GM06990 (cell line): ENCODE data around the gene GRAMD2A.

ENCODE experiments used
- DNase-seq: peaks from one replicate; pipeline ENCODE4 v3.0.0-alpha.2; 2011; ENCODE audit not compliant: insufficient read length; ENCODE audit errors: extremely low read depth
- H3K27me3 ChIP-seq: replicated peaks from 2 replicates; pipeline ENCODE4 v1.6.0; 2011; ENCODE audit warnings: low read length; ENCODE audit not compliant: control insufficient read depth, insufficient read depth
- H3K36me3 ChIP-seq: 2 replicates; pipeline ENCODE4 v1.5.1; 2011; ENCODE audit warnings: low read length; ENCODE audit not compliant: control insufficient read depth, insufficient read depth
- H3K4me3 ChIP-seq: replicated peaks from 2 replicates; pipeline ENCODE4 v1.5.1; 2011; ENCODE audit warnings: low read depth, mild to moderate bottlenecking, control low read depth, low read length
- TF ChIP-seq, protein P1 (sequence below): IDR thresholded peaks from 2 replicates; pipeline ENCODE4 v1.5.1; 2011; ENCODE audit warnings: low read length, control low read depth, mild to moderate bottlenecking, inconsistent platforms; ENCODE audit not compliant: insufficient read depth, poor library complexity, severe bottlenecking

GRAMD2A gene

DNA sequence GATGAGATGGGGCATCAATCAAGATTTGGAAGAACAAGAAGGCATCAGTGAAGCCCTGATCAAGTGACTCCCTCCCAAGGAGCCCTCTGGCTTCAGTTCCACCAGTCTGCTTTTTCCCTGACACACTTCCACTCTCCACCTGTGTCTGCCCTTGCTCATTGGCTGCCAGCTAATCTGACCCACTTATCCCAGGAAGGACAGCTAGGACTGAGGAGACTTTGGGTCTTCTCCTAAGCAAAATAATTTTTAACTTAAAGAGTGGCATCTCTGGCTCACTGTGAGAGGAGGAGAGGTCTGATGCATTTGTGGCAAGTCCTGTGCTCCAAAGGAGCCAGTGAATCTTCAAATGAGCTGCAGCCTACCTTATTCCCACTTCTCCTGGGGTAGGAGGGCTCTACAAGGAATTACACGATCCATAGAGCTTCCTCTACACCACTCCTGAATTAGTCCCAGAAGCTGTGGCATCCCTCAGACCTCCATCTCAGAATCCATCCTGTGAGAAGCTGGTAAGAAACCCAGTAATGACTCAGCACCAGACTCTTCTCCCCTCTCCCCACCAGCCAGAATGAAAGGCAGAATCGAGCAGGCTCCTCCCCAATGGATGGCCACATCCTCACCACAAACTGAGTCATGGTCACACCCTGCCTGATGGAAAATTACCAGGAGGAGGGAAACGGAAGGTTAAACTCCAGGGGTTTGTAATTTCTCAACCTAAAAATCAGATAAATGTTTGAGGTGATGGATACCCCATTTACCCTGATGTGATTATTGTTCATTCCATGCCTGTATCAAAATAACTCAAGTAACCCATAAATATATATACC, 39.7 kb upstream of the GRAMD2A start:
- peak; percentile 36 for DNase-seq
- peaks cover 9% of the 10 kb centered on the region for H3K36me3 ChIP-seq
- TF ChIP-seq, protein P1, sequence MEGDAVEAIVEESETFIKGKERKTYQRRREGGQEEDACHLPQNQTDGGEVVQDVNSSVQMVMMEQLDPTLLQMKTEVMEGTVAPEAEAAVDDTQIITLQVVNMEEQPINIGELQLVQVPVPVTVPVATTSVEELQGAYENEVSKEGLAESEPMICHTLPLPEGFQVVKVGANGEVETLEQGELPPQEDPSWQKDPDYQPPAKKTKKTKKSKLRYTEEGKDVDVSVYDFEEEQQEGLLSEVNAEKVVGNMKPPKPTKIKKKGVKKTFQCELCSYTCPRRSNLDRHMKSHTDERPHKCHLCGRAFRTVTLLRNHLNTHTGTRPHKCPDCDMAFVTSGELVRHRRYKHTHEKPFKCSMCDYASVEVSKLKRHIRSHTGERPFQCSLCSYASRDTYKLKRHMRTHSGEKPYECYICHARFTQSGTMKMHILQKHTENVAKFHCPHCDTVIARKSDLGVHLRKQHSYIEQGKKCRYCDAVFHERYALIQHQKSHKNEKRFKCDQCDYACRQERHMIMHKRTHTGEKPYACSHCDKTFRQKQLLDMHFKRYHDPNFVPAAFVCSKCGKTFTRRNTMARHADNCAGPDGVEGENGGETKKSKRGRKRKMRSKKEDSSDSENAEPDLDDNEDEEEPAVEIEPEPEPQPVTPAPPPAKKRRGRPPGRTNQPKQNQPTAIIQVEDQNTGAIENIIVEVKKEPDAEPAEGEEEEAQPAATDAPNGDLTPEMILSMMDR: no peak
- no peaks in the 10 kb centered on the region for H3K27me3 ChIP-seq
- H3K4me3 ChIP-seq: no peak overlapping the region; the same call in 1 of the 2 replicates

DNA sequence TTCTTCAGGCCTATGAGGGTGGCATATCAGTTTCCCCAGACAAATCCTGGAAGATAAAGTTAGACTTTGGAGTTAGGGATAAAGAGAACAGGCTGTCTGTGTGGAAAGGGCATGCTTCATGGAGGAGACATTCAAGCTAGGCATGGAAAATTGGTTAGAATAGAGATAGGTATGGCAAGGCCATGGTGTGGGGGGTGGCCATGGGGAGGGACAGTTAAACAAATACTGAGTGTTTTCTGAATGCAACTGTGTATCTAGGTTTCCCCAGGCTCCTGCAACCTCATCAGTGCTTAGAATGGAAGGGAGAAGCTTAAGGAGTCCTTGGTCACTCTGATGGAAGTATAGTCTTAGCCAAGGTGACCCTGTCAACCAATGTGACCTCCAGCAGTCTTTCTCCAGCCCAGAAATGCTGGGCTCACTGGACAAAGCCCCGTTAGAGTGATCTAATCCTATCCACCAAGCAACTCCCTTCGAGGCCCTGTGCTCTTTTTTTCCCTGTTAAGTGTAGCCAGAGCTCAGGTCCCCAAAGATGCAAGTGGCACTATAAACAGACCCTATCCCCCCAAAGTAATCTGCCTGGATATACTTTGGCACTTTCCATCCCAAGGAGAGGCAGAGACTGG, 38.9 kb upstream of the GRAMD2A start:
- H3K27me3 ChIP-seq: no peaks in the 10 kb centered on the region
- TF ChIP-seq, protein P1: no peak

DNA sequence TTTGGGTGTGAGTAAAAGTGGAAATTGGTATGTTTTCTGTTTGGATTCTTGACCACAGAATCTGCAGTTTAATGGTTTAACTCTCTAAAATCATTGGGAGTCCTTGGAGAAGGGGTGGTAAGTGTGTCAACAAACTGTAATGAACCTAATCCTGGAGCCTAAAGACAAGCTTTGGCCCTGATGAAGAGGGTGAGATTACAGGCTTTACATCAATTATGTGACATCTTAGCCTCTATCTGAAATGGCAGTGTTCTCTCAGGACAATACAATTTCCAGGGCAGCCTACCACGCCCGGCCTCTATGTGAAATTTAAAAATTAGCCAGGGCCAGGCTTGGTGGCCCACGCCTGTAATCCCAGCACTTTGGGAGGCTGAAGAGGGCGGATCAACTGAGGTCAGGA, 37.7 kb upstream of the GRAMD2A start:
- H3K4me3 ChIP-seq: no peak overlapping the region
- no peak for DNase-seq
- H3K27me3 ChIP-seq: no peaks in the 10 kb centered on the region
- H3K36me3 ChIP-seq: no peaks in the 10 kb centered on the region; the same call in 1 of the 2 replicates
- TF ChIP-seq, protein P1: no peak

More for the DNA sequence above, 38.9 kb upstream of the GRAMD2A start:
- Histone ChIP-seq H3K4me3 (no peak overlapping the region), H3K36me3 (peaks cover 4% of the 10 kb centered on the region)
- DNase-seq: no peak

DNA sequence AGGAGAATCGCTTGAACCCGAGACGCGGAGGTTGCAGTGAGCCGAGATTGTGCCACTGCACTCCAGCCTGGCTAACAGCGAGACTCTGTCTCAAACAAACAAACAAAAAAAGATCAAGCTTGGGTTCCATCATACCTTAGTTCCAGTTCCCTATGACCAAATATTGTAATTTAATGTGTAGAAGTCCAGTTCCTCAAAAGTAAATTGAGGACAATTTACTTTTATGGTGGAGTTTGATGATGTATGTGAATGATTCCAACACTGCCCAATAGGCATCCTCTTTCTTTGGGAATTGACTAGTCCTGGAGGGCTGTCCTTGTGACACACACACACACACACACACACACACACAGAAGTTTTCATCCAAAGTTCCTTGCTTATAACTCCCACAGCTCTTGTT, 36.2 kb upstream of the GRAMD2A start:
- Histone ChIP-seq H3K36me3 (no peaks in the 10 kb centered on the region), H3K27me3 (no peaks in the 10 kb centered on the region), H3K4me3 (no peak overlapping the region)
- TF ChIP-seq, protein P1: no peak
- no peak for DNase-seq

DNA sequence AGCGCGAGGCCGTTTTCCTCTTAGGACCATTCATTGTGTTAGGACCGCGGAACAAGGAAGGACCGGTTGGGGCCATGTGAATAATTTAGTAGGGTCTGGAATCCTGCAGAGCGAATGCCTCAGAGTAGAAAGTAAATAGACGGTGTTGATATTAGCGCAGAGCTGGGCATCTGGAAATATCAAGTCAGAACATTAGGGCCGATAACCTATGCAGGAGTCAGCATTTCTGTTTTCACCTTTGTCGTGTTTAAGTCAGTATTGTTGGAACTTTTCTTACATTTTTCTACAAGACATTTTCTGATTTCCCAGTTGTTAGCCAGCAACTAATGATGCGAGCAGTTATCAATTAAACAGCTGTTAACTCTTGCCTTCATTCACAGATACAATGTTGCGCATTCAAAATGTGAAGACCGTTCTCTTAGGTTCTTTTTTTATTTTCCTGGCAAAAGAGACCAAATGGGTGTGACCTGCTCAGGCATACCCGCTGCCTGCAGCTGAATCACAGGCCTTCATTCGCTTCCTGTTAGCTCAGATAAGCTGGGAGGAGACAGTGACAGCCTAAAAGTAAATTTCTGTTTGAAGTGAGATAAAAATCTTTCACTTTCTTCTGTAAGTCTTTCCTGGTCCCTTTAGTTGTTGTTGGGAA, 34.4 kb upstream of the GRAMD2A start:
- TF ChIP-seq, protein P1: no peak

More for the DNA sequence above, 34.4 kb upstream of the GRAMD2A start:
- no peaks in the 10 kb centered on the region for H3K36me3 ChIP-seq
- peak overlapping the region; percentile 76 for H3K4me3 ChIP-seq
- no peak for DNase-seq
- no peaks in the 10 kb centered on the region for H3K27me3 ChIP-seq
